ENCODE results near the gene NTF3.

The NTF3 gene

GRCh38 chr12:5432011-5432400 is at the start of gene NTF3:
Gene NTF3 (plus strand): TSS chr12:5432108. CDS start chr12:5432325, 217 bp downstream.
- DNase-seq, result peak; percentile 80
- in situ Hi-C loops (cut with HindIII; ENCODE audit: low pct_ligation_motif_present, low pct_unique_long_range_greater_than_20kb, low sequenced_read_pairs), result no loop called here

GRCh38 chr12:5384015-5384414 is 47.9 kb upstream of the NTF3 start:
- DNase-seq, result no peak
- in situ Hi-C loops (cut with HindIII; ENCODE audit: low pct_ligation_motif_present, low pct_unique_long_range_greater_than_20kb, low sequenced_read_pairs), result no loop called here

- peak; percentile 21 for DNase-seq
- in situ Hi-C loops (cut with HindIII; ENCODE audit: low pct_ligation_motif_present, low pct_unique_long_range_greater_than_20kb, low sequenced_read_pairs), result no loop called here
These were observed 43.0 kb upstream of the NTF3 start for GRCh38 chr12:5388581-5389535.

- in situ Hi-C loops (cut with HindIII; ENCODE audit: low pct_ligation_motif_present, low pct_unique_long_range_greater_than_20kb, low sequenced_read_pairs), result no loop called here
These were observed 41.6 kb upstream of the NTF3 start for GRCh38 chr12:5390174-5390799.

GRCh38 chr12:5391653-5392052 is 40.3 kb upstream of the NTF3 start:
- in situ Hi-C loops (cut with HindIII; ENCODE audit: low pct_ligation_motif_present, low pct_unique_long_range_greater_than_20kb, low sequenced_read_pairs), result no loop called here
- DNase-seq, result no peak

More at GRCh38 chr12:5390174-5390799, 41.6 kb upstream of the NTF3 start:
- DNase-seq, result no peak

GRCh38 chr12:5392961-5393360 is 38.9 kb upstream of the NTF3 start:
- no peak for DNase-seq
- in situ Hi-C loops (cut with HindIII; ENCODE audit: low pct_ligation_motif_present, low pct_unique_long_range_greater_than_20kb, low sequenced_read_pairs), result no loop called here

- in situ Hi-C loops (cut with HindIII; ENCODE audit: low pct_ligation_motif_present, low pct_unique_long_range_greater_than_20kb, low sequenced_read_pairs), result no loop called here
These were observed 36.3 kb upstream of the NTF3 start for GRCh38 chr12:5395443-5396271.

GRCh38 chr12:5396541-5396940 is 35.4 kb upstream of the NTF3 start:
- no peak for DNase-seq
- in situ Hi-C loops (cut with HindIII; ENCODE audit: low pct_ligation_motif_present, low pct_unique_long_range_greater_than_20kb, low sequenced_read_pairs), result no loop called here

More at GRCh38 chr12:5395443-5396271, 36.3 kb upstream of the NTF3 start:
- no peak for DNase-seq

GRCh38 chr12:5399266-5399665 is 32.6 kb upstream of the NTF3 start:
- no peak for DNase-seq
- in situ Hi-C loops (cut with HindIII; ENCODE audit: low pct_ligation_motif_present, low pct_unique_long_range_greater_than_20kb, low sequenced_read_pairs), result no loop called here

GRCh38 chr12:5402009-5402935 is 29.6 kb upstream of the NTF3 start:
- in situ Hi-C loops (cut with HindIII; ENCODE audit: low pct_ligation_motif_present, low pct_unique_long_range_greater_than_20kb, low sequenced_read_pairs), result no loop called here
- no peak for DNase-seq

- in situ Hi-C loops (cut with HindIII; ENCODE audit: low pct_ligation_motif_present, low pct_unique_long_range_greater_than_20kb, low sequenced_read_pairs), result no loop called here
- no peak for DNase-seq
These were observed 28.5 kb upstream of the NTF3 start for GRCh38 chr12:5403411-5403810.

GRCh38 chr12:5407034-5407856 is 24.7 kb upstream of the NTF3 start:
- no peak for DNase-seq

GRCh38 chr12:5409619-5410018 is 22.3 kb upstream of the NTF3 start:
- in situ Hi-C loops (cut with HindIII; ENCODE audit: low pct_ligation_motif_present, low pct_unique_long_range_greater_than_20kb, low sequenced_read_pairs), result no loop called here
- DNase-seq, result no peak

More at GRCh38 chr12:5407034-5407856, 24.7 kb upstream of the NTF3 start:
- in situ Hi-C loops (cut with HindIII; ENCODE audit: low pct_ligation_motif_present, low pct_unique_long_range_greater_than_20kb, low sequenced_read_pairs), result no loop called here

- no peak for DNase-seq
- in situ Hi-C loops (cut with HindIII; ENCODE audit: low pct_ligation_motif_present, low pct_unique_long_range_greater_than_20kb, low sequenced_read_pairs), result no loop called here
These were observed 15.3 kb upstream of the NTF3 start for GRCh38 chr12:5416571-5416970.

- no peak for DNase-seq
- in situ Hi-C loops (cut with HindIII; ENCODE audit: low pct_ligation_motif_present, low pct_unique_long_range_greater_than_20kb, low sequenced_read_pairs), result no loop called here
These were observed 14.4 kb upstream of the NTF3 start for GRCh38 chr12:5417500-5417899.

- in situ Hi-C loops (cut with HindIII; ENCODE audit: low pct_ligation_motif_present, low pct_unique_long_range_greater_than_20kb, low sequenced_read_pairs), result no loop called here
- DNase-seq, result peak; percentile 73
These were observed 3.3 kb upstream of the NTF3 start for GRCh38 chr12:5428332-5429221.

Data from ACHN (cell line).